ENCODE measurements around the gene TBC1D10A.

The TBC1D10A gene

DNA sequence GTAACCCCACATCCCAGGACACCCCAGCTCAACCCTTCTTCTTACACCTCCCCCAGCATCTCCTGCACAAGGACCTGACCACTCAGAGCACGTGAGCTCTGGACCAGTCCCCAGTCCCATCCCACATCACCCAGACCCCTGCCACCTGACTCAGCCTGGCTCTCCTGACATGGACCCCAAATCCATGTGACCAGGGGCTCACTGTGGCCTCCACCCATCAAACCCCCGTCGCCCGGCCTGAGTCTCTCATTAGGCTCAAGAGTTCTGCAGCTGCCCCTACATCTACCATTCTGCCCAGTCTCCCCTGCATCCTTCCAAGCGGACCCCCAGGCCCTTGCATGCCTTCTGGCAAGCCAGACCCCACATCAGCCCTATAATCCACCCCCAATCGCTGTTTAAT is 78.3 kb downstream of the TBC1D10A start:
- DNase-seq (ENCODE audit: low read depth): no peak
- H3K4me3 ChIP-seq (ENCODE audit: low read depth, low read length): no peak overlapping the region
- TF ChIP-seq, protein P1, sequence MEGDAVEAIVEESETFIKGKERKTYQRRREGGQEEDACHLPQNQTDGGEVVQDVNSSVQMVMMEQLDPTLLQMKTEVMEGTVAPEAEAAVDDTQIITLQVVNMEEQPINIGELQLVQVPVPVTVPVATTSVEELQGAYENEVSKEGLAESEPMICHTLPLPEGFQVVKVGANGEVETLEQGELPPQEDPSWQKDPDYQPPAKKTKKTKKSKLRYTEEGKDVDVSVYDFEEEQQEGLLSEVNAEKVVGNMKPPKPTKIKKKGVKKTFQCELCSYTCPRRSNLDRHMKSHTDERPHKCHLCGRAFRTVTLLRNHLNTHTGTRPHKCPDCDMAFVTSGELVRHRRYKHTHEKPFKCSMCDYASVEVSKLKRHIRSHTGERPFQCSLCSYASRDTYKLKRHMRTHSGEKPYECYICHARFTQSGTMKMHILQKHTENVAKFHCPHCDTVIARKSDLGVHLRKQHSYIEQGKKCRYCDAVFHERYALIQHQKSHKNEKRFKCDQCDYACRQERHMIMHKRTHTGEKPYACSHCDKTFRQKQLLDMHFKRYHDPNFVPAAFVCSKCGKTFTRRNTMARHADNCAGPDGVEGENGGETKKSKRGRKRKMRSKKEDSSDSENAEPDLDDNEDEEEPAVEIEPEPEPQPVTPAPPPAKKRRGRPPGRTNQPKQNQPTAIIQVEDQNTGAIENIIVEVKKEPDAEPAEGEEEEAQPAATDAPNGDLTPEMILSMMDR (IDR thresholded peaks at IDR 0.05; ENCODE audit: low read depth, low read length, missing control alignments): no peak

DNA sequence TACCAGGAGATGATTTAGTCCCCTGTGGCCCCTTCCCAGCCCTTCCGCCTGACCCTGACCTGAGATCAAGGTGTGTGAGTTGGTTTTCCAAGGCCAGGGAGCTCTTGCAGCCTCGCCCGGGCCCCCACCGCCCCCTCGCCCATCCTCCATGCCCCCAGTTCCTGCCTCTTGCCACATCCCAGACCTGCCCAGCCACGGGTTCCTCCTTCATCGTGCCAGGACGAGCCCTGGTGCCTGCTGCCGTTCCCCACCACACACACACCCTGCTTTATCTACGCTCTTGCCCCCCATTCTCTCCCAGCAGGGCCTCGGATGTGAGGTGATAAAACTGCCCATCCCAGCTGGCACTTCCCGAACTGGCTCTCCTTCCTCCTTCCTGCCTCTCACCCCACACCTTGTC is 78.8 kb downstream of the TBC1D10A start:
- H3K4me3 ChIP-seq (ENCODE audit: low read depth, low read length): no peak overlapping the region
- TF ChIP-seq, protein P1 (IDR thresholded peaks at IDR 0.05; ENCODE audit: low read depth, low read length, missing control alignments): no peak
- no peak for DNase-seq (ENCODE audit: low read depth)

DNA sequence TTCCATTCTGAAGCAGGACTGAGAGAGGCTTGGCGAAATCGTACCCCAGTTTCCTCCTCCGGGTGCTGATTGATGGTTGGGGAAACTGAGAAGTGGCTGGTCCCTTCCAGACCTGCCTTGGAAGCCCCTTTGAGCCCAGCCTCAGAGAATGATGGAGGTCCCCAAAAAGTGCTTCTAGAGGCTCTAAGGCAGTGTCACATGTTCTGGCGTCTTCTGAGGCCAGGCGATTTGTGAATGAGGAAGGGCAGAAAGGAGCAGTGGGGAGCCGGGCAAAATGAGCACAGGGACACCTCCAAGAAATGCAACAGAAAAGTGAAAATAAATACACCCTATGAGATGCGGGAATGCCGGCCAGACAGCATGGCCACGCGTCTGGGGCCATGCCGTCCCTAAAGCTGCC is 79.2 kb downstream of the TBC1D10A start:
- DNase-seq (ENCODE audit: low read depth): no peak

DNA sequence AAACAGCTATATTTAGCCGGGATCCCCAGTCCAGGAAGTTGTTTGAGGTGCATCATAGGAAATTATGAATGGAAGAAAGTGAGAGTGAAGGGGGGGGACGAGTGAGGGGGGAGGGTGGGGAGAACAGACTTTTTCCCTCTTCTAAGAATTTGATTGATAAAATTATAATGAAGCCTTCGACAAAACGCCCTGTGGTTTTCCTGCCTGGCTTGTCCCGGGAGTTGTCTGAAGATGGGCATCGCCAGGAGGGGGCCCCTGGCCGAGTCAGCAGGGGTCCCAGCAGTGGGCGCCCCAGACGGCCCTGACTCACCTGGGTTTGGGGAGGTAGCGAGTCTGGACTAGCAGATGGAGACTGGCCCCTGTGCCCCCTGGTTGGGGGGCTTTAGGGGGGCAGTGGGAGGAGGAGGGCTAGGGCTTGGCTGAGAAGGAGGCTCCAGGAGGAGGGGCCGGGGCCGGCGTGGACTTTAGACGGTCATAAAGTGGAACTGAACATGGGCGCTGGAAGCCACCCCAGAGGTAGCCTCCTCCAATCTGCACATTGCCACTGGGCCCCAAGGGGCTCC is 79.8 kb downstream of the TBC1D10A start:
- DNase-seq (ENCODE audit: low read depth): no peak
- peak overlapping the region; percentile 48; the same call in 1 of the 2 replicates for H3K4me3 ChIP-seq (ENCODE audit: low read depth, low read length)
- TF ChIP-seq, protein P1 (IDR thresholded peaks at IDR 0.05; ENCODE audit: low read depth, low read length, missing control alignments): no peak

More for the DNA sequence above, 79.2 kb downstream of the TBC1D10A start:
- H3K4me3 ChIP-seq (ENCODE audit: low read depth, low read length): no peak overlapping the region
- TF ChIP-seq, protein P1 (IDR thresholded peaks at IDR 0.05; ENCODE audit: low read depth, low read length, missing control alignments): no peak

DNA sequence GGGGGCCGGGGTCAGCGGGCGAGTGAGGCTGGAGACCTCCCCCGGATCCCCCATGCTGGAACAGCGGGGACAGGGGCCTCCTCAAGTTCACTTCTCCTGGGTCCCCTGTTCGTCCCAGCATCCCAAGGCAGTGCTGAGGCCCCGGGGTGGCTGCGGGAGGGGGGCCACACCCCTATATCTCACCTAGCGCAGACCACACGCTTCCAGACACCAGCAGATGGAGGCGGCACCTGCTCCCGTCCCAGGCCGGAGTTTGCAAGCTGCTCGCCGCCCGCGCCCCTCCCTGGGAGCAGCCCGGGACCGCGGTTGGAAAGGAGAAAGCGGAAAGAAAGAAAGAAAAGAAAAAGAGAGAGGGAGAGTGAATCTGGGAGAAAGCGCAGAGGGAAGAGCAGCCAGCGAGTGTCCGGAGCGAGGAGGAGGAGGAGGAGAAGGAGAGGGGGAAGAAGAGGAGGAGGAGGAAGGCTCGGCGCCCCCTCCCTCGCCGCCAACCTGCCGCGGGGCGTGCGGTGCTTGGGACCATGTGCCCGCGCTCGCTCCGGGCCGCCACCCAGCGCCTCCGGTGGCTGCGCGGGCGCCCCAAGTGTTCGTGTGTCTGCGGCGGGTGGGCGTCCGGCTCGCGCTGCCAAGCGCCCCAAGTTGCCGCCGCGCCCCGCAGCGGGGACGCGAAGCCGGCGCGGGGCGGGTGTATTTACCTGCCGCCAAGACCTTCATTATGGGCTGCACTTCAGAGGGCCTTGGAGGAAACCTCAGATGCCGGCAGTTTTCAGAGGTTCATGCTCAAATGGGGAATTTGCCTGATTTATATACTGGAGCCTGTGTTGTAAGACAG is 80.5 kb downstream of the TBC1D10A start, which contains the start of gene LIF:
LIF (minus strand) TSS at position 775 of the 829 bp plus-strand sequence; CDS start at position 711, 64 bp downstream.
- peak within 1 kb of the TSS; percentile 48 for H3K4me3 ChIP-seq (ENCODE audit: low read depth, low read length)
- TF ChIP-seq, protein P1 (IDR thresholded peaks at IDR 0.05; ENCODE audit: low read depth, low read length, missing control alignments): no peak
- no peak for DNase-seq (ENCODE audit: low read depth)

DNA sequence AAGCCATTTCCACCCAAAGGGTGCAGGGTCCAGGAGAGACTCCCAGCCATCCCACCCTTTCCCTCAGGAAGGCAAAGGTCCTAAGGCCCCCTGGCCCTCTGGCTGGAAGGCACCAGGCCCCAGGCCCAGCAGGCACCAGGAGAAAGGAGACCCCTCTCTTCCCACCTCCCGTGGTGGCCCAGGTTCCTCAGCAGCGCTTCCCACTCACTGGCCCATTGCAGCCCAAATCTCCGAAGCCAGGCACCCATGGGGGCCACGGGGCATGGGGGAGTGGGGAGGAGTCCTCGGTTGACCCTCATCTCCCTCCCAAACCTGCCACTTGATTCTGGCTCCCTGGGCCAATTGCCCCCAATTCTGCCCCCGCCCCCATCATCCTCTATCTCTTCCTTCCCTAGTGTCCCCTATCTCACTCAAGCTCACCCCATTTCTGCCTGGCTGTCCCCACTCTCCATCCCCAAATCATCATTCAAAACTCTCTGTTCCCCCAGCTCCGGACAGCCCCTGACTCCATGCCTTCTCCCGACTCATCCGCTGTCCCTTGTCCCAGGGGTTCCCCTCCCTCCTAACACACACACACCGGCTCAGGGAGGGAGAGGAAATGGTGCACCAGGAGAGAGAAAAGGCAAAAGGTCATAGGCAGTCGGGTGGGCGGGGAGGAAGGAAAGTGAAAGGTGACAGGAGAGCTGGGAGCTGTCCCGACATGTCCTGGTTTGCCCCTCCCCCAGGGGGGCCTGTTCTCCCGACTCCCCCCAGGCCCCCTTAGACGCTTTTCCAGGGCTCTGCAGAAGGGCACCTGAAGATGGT is 81.4 kb downstream of the TBC1D10A start:
- TF ChIP-seq, protein P1 (IDR thresholded peaks at IDR 0.05; ENCODE audit: low read depth, low read length, missing control alignments): no peak
- DNase-seq (ENCODE audit: low read depth): no peak
- H3K4me3 ChIP-seq (ENCODE audit: low read depth, low read length): peak overlapping the region; percentile 48; the same call in 1 of the 2 replicates
